PC-3 (cell line): ENCODE results near the gene WAC.

Source experiments
- CTCF ChIP-seq: fragments of 300-600 bp; sonication (generic); conservative IDR thresholded peaks from 2 replicates; pipeline ENCODE4 v1.5.1; 2017; ENCODE audit warnings: antibody characterized with exemption, low read depth, mild to moderate bottlenecking, low read length
- EZH2 ChIP-seq: fragments of 300-600 bp; sonication (generic); IDR thresholded peaks from one replicate; pipeline ENCODE4 v1.6.1; 2017; ENCODE audit warnings: antibody characterized with exemption, mild to moderate bottlenecking, low read length; ENCODE audit not compliant: unreplicated experiment
- EZH2phosphoT487 ChIP-seq: fragments of 300-600 bp; sonication (generic); IDR thresholded peaks from 2 replicates; pipeline ENCODE4 v1.6.1; 2018; ENCODE audit warnings: mild to moderate bottlenecking, antibody characterized with exemption, low read length, borderline replicate concordance

DNA sequence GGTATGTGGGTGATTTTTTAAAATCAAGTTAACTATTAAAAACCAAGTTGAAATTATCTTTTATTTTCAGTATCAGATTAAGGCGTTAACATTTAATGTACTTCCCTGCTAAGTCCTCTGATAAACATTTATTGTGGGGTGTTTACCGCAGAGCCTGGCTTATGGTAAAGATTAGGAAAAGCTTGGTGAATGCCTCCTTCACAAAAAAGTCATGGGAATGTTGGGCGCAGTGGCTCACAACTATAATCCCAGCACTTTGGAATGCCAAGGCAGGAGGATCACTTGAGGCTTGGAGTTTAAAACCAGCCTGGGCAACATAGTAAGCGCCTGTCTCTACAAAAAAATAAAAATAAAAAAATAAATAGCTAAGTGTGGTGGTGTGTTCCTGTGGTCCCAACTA lies 53.3 kb downstream of the WAC start:
- no peak for TF ChIP-seq CTCF
- no peak for TF ChIP-seq EZH2
- no peak for TF ChIP-seq EZH2phosphoT487
